HG02610 (cell line): Measurements from ENCODE around the gene ANKRD65.
"Not testable (repeated sequence)": the region's sequence is repeated elsewhere in the genome, so short reads cannot be mapped to it uniquely, and the experiment has no call there.

Experiments
- ATAC-seq: cut with Tn5 transposase; IDR thresholded peaks from one replicate; pipeline ENCODE4 v1.9.1; 2021; ENCODE audit warnings: mild to moderate bottlenecking, moderate library complexity; ENCODE audit not compliant: unreplicated experiment

ANKRD65 gene

GRCh38 chr1:1421147-1421906 lies at the start of gene ANKRD65:
Gene ANKRD65, minus strand, starts transcription at chr1:1421276. Its CDS starts 271 bp downstream, at chr1:1421005.
- ATAC-seq, result no peak

GRCh38 chr1:1468196-1468985 lies 47.3 kb upstream of the ANKRD65 start:
- ATAC-seq, result not testable (repeated sequence)

- ATAC-seq, result no peak
Observed at GRCh38 chr1:1463312-1463711, 42.2 kb upstream of the ANKRD65 start.

GRCh38 chr1:1462318-1462966 lies 41.4 kb upstream of the ANKRD65 start:
- ATAC-seq, result no peak

GRCh38 chr1:1461721-1462317 lies 40.7 kb upstream of the ANKRD65 start:
- no peak for ATAC-seq

GRCh38 chr1:1460540-1461130 lies 39.6 kb upstream of the ANKRD65 start:
- no peak for ATAC-seq

- ATAC-seq, result not testable (repeated sequence)
Observed at GRCh38 chr1:1459711-1460110, 38.6 kb upstream of the ANKRD65 start.

- not testable (repeated sequence) for ATAC-seq
Observed at GRCh38 chr1:1459156-1459555, 38.1 kb upstream of the ANKRD65 start.

GRCh38 chr1:1456683-1457255 lies 35.7 kb upstream of the ANKRD65 start:
- ATAC-seq, result not testable (repeated sequence)

GRCh38 chr1:1455934-1456333 lies 34.9 kb upstream of the ANKRD65 start:
- not testable (repeated sequence) for ATAC-seq

GRCh38 chr1:1455366-1455884 lies 34.3 kb upstream of the ANKRD65 start:
- no peak for ATAC-seq

- ATAC-seq, result not testable (repeated sequence)
Observed at GRCh38 chr1:1454286-1455056, 33.4 kb upstream of the ANKRD65 start.

- no peak for ATAC-seq
Observed at GRCh38 chr1:1452882-1453281, 31.8 kb upstream of the ANKRD65 start.

- ATAC-seq, result not testable (repeated sequence)
Observed at GRCh38 chr1:1452365-1452739, 31.3 kb upstream of the ANKRD65 start.

- no peak for ATAC-seq
Observed at GRCh38 chr1:1451696-1452364, 30.8 kb upstream of the ANKRD65 start.

GRCh38 chr1:1450616-1451015 lies 29.5 kb upstream of the ANKRD65 start:
- not testable (repeated sequence) for ATAC-seq

GRCh38 chr1:1449099-1449739 lies 28.1 kb upstream of the ANKRD65 start, which contains the start of gene ATAD3C:
Gene ATAD3C, plus strand, starts transcription at chr1:1449689. Its CDS starts 995 bp downstream, at chr1:1450684.
- ATAC-seq, result no peak

- ATAC-seq, result not testable (repeated sequence)
Observed at GRCh38 chr1:1446631-1447030, 25.6 kb upstream of the ANKRD65 start.
